ENCODE results near the gene ZNF790.

The ZNF790 gene

DNA sequence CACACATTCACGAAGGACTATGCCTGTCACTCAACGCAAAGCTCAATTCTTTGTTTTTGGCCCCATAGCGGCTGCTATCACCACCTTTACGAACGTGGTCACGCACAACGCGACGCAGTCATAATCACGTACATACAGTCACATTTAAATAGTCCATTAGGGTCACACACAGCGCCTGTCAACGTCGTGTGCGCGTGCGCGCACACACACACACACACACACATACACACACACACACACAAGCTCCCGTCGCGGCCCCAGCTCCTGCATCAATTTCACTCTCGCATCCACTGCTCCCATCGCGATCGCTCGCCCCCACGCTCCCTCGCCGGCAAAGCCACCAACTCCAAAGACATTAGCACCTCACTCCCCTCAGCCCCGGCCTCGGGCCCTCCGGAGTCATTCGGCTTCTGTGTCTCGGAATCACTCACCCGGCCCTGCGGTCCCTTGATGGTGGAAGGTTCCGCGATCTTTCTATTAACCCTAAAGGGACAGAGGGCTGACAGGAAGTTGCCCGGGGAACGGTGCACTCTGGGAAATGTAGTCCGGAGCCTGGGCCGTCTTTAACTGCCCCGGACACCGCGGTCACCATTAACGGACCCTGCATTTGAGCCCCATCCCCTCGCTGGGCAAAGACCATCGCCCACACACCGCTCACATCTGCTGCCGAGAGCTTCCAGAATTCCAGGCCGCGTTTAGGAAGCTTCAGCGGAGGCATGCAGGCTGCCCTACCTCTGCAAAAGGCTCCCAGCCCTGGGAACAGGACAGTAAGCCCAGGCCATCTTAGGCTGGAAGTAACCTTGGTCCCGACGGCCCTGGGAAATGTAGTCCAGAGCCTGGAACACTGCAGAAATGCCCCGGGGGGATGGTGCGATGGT is at the start of gene ZNF790:
Gene ZNF790, minus strand, starts transcription at position 482 of the 878 bp plus-strand sequence. CDS start 12,768 bp downstream, outside the sequence.
- DNase-seq, result peak; percentile 99

DNA sequence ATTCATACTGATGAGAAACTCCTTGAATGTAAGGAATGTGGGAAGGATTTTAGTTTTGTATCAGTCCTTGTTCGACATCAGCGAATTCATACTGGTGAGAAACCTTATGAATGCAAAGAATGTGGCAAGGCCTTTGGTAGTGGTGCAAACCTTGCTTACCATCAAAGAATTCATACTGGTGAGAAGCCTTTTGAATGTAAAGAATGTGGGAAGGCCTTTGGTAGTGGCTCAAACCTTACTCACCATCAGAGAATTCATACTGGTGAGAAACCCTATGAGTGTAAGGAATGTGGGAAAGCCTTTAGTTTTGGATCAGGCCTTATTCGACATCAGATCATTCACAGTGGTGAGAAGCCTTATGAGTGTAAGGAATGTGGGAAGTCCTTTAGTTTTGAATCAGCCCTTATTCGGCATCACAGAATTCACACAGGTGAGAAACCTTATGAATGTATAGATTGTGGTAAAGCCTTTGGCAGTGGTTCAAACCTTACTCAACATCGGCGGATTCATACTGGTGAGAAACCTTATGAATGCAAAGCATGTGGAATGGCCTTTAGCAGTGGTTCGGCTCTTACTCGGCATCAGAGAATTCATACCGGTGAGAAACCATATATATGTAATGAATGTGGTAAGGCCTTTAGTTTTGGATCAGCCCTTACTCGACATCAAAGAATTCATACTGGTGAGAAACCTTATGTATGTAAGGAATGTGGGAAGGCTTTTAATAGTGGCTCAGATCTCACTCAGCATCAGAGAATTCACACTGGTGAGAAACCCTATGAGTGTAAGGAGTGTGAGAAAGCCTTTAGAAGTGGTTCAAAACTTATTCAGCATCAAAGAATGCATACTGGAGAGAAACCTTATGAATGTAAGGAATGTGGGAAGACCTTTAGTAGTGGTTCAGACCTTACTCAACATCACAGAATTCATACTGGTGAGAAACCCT is 39.1 kb upstream of the ZNF790 start:
- no peak for DNase-seq

DNA sequence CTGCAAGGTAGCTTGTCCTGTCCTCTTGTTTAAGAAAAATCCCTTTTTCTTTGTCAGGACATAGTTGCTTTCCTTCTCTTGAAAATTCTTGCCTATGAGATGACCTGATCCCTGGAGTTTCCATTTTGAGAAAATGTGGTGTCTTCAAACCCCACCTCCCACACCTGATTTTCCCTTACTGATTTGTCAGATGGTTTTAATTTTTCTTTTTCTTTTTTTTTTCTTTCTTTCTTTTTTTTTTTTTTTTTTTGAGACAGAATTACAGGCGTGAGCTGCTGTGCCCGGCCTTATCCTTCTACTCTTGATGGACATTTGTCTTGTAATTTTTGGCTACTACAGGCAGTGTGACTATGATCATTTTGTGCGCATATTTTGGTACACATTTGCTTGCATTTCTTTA is 13.7 kb upstream of the ZNF790 start:
- DNase-seq, result no peak

DNA sequence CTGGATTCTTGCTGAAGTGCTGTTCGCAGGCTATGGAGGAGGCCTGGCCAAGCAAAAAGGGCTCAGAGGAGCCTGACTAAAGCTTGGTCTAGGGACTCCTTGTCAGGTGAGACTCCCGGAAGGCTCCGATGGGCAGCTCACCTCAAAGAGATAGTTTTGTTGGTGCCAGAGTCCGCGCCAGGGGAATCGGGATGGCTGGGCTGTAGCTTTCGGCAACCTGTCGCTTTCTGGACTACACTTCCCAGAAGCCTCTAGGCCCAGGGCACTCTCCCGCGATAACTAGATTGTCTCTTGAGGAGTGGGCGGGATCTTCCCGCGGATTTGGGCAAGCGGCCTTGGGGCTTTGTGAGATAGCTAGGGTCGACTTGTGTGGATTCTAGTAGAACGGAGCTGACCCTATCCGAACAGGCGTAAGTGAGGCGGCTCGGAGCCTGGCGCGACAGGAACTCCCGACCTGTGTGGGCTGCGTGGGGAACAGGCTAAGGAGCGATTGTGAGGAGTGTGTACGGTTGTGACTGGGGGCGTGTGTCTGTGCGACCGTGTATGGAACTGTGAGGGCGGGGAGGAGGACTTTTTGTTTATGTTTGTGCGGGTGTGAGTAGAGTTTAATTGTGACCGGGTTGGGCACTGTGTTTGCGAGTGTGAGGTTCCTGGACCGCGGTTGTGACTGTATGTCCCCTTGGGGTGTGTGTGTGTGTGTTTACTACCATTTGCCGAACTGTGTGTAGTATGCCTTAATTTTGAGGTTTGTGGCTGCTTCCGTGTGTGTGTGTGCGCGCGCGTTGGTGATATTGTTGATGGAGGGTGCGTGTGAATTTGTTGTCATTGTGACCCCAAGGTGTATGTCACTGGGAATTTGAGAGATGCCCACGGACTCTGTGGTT is 12.6 kb upstream of the ZNF790 start, which contains the start of gene ZNF345:
Gene ZNF345, plus strand, starts transcription at position 318 of the 884 bp plus-strand sequence. CDS start 25,955 bp downstream, outside the sequence.
- peak; percentile 98 for DNase-seq

DNA sequence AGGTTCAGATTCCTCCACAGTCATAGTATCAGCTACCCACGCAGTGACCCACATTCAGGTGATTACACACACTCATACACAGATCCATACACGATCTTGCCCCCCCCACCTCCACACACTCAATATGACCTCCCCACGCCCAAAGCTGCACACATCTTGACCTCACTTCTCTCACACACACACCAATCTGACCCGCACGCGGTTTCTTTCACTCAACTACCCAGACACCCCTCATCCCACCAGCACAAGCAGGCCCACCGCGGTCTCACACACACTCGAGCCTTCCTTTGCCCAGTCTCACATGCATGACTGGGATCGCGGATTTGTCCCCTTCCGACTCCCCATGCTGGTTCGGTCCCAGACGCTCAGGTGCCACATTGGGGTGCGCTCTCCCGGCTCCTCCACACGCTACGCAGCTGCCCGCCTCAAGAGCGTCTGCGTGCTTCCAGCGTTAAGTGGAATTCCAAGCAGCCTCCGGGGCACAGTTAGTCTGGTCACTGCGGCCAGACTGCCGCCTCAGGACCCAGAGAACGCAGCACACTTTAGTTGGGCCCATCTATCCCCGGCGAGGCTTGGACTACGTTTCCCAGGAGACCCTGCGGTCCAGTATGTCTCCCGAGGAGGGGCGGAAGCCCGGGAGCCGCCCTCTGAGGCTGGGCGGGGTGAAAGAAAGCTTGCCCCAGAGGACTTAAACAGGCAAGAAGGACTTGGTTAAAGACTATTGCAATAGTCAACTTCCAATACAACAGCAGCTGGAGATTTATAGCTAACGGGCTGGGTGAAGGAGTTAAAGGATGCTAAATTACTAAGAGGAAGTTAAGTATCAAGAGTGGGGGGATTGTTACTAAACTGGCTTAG is 11.7 kb upstream of the ZNF790 start:
- DNase-seq, result peak; percentile 93

DNA sequence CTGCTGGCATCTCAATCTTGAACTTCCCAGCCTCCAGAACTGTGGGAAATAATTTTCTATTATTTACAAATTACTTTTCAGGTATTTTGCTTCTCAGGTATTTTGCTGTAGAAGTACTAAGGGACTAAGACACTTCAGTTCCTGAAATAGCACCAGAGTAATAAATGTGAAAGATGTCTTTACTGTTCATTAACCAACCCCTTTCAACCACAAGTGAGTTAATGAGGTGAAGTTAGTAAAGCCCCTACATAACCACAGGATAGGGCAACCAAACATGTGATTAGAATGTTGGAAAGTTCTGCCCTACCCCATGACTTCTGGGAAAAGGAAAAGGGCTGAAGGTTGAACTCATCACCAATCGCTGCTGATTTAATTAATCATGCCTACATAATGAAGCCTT is 9.8 kb upstream of the ZNF790 start:
- no peak for DNase-seq

DNA sequence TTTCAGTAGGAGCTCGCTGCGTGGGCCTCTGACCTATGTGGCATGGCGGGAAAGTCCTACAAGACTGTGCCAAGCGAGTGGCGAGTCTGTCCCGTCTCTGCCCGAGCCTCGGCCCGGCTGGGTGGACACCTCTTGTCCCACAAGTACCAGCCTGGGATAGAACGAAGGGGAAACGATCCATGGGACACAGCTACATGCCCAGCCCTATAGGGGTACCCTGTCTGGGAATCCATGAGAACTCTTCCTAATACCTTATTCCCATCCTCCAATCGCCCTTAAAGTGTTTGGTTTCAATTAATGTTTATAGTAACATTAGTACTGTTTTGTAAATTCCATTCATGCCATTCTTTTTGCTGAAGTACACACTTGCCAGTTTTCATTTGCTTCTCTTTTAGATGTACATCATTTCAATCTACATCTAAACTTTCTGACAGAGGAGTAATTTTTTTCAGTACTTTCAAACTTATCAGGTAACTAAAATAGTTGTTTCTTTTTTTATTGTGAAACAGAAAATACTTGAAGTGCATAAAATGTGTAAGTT is 667 bp upstream of the ZNF790 start:
- no peak for DNase-seq

DNA sequence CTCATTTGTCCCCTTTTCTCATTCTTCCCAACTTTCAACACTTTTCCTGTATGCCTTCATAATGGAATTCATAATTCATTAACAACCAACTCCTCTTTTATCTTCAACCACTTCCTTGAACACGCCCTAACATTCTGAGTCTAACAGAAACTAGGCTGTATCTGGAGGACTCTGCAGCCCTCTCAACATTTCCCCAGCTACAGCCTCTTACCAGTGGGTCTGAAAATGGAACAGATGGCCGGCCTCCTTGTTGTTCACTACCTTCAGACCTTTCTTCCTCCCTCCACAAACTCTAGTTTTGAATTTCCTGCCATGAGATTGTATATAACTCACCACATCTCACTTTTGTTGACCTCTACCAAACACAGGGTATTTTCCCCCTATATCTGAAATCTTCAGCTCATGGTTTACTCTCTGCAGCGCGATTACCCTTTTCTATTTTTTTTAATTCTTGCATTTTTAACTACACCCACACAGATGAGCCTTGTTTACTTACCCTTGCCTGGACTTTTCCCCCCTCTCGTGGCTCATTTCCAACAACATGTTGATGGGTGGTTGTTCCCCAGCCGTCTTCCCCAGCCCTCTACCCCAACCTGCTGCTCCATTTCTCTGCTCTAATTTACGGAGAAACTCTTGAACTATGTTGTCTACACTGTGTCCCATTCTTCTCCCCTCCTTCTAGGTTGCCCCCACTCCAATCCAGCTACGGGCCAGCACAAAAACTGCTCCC is 846 bp downstream of the ZNF790 start:
- DNase-seq, result no peak

DNA sequence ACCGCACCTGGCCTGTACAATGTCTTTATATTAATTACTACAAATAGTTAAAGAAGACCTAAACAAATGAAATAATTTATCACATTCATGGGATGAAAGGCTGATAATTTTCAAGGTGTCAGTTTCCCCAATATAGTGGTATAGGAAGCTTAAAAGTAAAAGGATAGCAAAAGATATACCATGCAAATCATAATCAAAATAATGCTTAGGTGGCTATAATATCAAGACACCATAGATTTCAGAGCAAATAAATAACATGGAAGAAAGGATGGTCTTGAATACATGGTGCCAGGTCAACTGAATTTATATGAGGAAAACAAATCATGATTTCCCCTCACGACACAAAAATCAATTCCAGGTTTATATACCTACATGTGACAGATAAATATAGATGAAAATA is 4.8 kb downstream of the ZNF790 start:
- DNase-seq, result no peak

DNA sequence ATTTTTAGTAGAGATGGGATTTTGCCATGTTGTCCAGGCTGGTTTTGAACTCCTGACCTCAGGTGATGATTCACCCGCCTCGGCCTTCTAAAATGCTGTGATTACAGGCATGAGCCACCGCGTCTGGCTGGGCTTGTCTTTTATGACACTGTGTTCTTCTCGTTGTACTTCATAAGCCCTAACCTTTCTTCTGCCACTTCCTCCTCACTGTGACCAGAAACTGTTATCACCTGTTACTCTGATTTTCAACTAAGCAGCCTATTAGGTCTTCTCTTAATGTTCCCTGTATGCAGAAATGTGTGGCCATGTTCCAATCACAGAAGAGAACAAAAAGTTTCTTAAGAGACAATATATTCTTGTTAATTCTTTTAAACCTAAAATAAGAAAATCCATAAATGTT is 16.4 kb downstream of the ZNF790 start:
- no peak for DNase-seq

DNA sequence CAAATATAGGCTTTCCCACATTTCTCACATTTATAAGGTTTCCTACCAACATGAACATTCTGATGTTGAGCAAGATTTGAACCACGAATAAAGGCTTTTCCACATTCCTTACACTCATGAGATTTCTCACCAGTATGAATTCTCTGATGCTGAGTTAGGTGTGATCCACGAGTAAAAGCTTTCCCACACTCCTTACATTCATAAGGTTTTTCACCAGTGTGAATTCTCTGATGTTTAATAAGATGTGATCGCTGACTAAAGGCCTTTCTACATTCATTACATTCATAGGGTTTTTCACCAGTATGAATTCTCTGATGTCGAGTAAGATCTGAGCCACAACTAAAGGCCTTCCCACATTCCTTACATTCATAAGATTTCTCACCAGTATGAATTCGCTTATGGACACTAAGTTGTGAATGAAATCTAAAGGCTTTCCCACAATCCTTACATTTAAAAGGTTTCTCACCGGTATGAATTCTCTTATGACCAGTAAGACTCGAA is 19.0 kb downstream of the ZNF790 start:
- no peak for DNase-seq

DNA sequence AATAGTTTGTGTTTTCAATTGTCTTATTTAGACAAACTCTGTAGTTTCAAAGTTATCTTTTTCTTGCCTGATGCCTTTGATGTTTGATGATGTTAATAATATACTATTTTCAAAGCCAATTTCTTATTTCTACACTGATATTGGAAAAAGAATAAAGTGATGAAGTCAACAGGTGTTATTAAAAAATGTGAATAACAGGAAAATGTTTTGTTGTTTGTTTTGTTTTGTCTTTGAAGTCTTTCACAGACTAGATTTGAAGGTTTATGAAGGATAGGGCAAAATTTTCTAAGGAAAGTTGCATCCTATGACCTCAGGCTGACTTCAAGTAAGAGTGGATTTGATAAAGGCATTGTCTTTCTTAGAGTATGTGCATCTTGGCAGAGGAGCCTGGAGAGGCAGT is 31.2 kb downstream of the ZNF790 start:
- DNase-seq, result no peak

DNA sequence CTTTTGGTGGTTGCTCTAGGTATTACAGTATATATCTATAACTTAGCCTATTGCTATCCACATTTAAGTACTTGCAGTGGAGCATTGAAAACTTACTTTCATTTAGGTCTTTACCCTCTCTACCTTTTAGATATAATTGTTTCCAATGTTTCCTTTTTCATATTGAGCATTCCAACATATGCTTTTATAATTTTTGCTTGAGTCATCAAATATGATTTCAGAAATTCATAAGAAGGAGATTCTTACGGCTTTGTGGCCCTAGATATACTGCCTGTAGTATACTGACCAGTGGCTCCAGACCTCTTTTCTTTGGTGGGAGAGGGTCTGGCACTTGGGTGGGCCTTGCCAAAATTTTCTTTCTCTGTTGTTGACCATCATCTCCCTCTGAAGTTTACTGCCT is 32.8 kb downstream of the ZNF790 start:
- no peak for DNase-seq

DNA sequence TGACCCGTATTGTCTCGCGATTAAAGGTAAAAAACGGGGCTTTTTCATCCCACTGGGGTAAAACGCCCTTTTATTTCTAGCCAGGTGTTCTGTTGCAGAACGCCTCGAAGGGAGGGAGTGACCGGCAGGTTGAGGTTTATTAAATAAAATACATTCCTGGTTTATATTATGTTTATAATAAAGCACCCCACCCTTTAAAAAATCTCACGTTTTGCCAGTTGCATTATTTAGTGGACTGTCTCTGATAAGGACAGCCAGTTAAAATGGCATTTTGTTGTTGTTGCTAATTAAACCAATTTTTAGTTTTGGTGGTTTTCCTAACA is 40.4 kb downstream of the ZNF790 start:
- no peak for DNase-seq

DNA sequence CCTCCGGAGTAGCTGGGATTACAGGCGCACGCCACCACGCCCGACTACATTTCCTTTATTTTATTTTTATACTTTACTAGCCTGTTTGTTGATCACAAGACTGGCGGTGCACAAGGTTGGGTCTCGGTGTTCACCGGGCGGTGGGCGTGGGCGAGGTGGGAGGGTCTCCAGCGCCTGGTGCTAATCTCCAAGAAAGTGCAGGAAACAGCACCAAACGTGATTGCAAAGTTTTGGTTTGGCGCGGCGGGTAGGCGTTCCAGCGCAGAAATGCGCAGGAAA is 41.5 kb downstream of the ZNF790 start:
- DNase-seq, result no peak

DNA sequence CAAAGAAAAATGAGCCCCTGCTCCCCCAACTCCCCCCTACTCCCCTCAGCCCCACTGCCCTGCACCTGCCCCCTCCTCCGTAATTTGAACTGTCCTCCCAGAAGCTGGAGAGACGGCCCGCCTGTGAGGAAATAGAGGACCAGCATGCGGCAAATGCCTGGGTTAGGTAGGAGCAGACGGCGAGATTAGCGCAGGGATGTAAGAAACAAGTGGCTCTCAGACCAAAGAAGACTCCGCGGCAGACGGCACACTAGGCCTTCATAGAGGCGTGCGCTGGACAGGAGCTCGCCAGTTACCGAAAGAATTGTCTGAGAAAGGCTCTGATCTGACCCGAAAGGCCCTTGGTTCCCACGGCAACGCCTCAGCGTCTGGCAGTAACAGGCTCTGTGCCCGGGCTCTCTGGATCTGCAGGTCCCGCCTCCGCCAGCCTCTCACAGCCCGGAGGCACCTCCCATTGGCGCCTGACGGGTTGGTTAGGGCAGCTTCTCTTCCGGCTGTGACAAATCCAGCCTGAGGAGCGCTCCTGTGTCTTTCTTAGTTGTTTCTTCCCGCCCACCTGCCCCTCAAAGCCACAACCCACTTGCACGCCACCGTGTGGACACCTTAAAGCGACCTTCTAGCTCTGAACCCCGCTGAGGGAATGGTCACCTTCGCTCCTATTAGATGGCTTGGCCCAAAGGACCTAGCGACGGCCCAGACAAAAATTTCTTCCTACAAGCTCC is 46.6 kb downstream of the ZNF790 start:
- peak; percentile 58 for DNase-seq

DNA sequence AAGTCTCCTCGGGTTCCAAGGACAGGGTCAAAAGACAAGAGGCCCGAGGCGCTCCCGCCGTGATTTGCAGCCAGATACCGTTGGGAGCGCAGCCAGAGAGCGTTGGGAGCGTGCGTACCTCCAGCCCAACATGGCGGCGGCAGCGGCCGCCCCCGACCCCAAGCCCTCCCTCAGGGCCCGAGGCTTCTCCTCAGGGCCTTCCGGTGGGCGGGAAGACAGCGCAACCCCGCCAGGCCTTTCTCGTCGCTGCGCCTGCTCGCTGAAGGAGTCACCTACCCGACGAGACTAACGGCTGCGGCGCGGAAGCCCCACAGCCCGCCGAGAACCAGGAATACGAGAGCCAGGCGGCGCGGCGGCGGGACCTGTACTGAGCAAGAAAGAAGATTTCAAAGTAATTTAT is 62.4 kb downstream of the ZNF790 start:
- DNase-seq, result peak; percentile 47

DNA sequence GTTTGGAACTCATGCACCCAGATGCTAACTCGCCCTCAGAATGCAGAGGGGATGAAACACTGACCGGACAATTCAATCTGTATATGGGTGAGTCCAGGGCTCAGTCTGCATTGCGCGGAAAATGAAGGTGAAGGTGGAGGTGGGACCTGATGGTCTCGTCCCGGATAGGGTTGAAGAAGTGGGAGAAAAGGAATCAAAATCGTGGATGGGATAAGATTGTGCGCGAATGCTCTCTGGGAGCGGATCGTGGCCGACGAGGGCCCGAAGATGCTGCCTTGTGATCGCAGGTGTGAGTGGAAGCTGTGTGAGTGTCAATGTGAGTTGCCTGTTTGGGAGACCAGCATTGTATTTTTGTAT is 65.0 kb downstream of the ZNF790 start:
- no peak for DNase-seq

DNA sequence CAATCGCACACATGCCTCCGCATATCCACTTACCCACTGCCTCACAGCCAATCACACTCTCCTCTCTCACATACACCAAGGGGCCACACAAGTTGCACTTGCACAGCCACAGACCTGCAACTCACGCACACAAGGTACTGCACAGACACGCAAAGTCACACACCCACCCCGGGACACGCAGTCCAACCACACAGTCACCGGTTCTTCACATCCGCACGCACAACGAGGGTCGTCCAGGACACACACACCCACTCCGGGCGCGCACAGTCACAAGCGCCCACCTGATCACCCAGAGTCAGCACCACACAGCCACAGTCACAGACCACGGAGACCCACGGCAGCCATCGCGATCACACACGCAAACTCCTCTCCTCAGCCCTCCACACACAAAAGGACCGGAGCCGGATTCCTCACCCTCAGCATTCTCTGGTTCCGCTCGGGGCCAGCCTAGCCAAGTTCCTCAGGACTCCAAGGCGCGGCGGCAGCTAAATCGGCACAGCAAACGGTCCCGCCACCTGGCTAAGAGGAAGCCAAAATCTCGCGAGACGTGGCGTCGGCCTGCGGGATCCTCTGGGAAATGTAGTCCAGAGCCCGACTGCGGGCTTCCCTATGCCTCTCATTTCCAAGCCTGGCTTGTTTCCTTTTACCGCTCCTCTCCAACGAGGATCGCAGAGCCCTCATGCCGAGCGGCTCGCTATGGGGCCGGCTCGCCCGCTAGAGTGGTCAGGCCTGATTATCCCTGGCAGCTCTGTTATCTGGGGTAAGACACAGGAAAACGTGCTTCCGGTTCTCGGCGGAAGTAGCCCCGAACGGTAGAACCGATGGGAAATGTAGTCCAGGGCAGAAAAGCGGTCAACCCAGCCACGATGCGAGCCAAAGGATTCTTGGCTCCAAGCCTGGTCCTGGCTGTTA is 65.6 kb downstream of the ZNF790 start, which contains the start of gene ZNF850:
Gene ZNF850, minus strand, starts transcription at position 497 of the 912 bp plus-strand sequence. CDS start 10,201 bp downstream, outside the sequence.
- DNase-seq, result peak; percentile 100

Data from retina (tissue), 1 donor.